HG03342 (cell line): ENCODE results near the gene RIMBP2.

Source experiments
- ATAC-seq: cut with Tn5 transposase; IDR thresholded peaks from one replicate; pipeline ENCODE4 v1.9.1; 2021; ENCODE audit warnings: mild to moderate bottlenecking, moderate library complexity; ENCODE audit not compliant: unreplicated experiment

Gene RIMBP2

GRCh38 chr12:130577351-130577750, 138.7 kb downstream of the RIMBP2 start:
- ATAC-seq = no peak

GRCh38 chr12:130576371-130576816, 139.7 kb downstream of the RIMBP2 start:
- no peak for ATAC-seq

- no peak for ATAC-seq
Measured at GRCh38 chr12:130574402-130574801, 141.7 kb downstream of the RIMBP2 start.

GRCh38 chr12:130573766-130574165, 142.3 kb downstream of the RIMBP2 start:
- no peak for ATAC-seq

GRCh38 chr12:130573235-130573634, 142.9 kb downstream of the RIMBP2 start:
- no peak for ATAC-seq

- ATAC-seq = no peak
Measured at GRCh38 chr12:130572553-130572952, 143.5 kb downstream of the RIMBP2 start.

- no peak for ATAC-seq
Measured at GRCh38 chr12:130571734-130572133, 144.4 kb downstream of the RIMBP2 start.

GRCh38 chr12:130571089-130571488, 145.0 kb downstream of the RIMBP2 start:
- peak; percentile 57 for ATAC-seq

GRCh38 chr12:130569521-130569920, 146.6 kb downstream of the RIMBP2 start:
- no peak for ATAC-seq

GRCh38 chr12:130568501-130568900, 147.6 kb downstream of the RIMBP2 start:
- ATAC-seq = no peak

GRCh38 chr12:130568041-130568440, 148.1 kb downstream of the RIMBP2 start:
- ATAC-seq = no peak

GRCh38 chr12:130566446-130567155, 149.5 kb downstream of the RIMBP2 start:
- no peak for ATAC-seq

GRCh38 chr12:130565189-130565588, 150.9 kb downstream of the RIMBP2 start:
- ATAC-seq = no peak

- no peak for ATAC-seq
Measured at GRCh38 chr12:130563323-130563722, 152.8 kb downstream of the RIMBP2 start.

GRCh38 chr12:130562716-130563115, 153.4 kb downstream of the RIMBP2 start:
- no peak for ATAC-seq

GRCh38 chr12:130560321-130560720, 155.8 kb downstream of the RIMBP2 start:
- ATAC-seq = no peak

- ATAC-seq = no peak
Measured at GRCh38 chr12:130559806-130560205, 156.3 kb downstream of the RIMBP2 start.

- ATAC-seq = no peak
Measured at GRCh38 chr12:130557886-130558765, 158.0 kb downstream of the RIMBP2 start.

- no peak for ATAC-seq
Measured at GRCh38 chr12:130557201-130557600, 158.9 kb downstream of the RIMBP2 start.

GRCh38 chr12:130556486-130557055, 159.5 kb downstream of the RIMBP2 start:
- ATAC-seq = no peak

GRCh38 chr12:130555628-130556485, 160.2 kb downstream of the RIMBP2 start:
- ATAC-seq = no peak
